ENCODE measurements around the gene WNT7A.

- TF ChIP-seq CTCF (IDR thresholded peaks at IDR 0.05) (no peak), POLR2AphosphoS5 (IDR thresholded peaks at IDR 0.05) (no peak), POLR2A (IDR thresholded peaks at IDR 0.05) (no peak)
Measured at GRCh38 chr3:13821126-13821525, 58.7 kb downstream of the WNT7A start.

Measured in prostate gland (tissue), 2 donors.